Measurements from ENCODE around the gene QPRT.

GRCh38 chr16:29687755-29688154 lies 8.8 kb downstream of the QPRT start:
- TF ChIP-seq, protein P1, sequence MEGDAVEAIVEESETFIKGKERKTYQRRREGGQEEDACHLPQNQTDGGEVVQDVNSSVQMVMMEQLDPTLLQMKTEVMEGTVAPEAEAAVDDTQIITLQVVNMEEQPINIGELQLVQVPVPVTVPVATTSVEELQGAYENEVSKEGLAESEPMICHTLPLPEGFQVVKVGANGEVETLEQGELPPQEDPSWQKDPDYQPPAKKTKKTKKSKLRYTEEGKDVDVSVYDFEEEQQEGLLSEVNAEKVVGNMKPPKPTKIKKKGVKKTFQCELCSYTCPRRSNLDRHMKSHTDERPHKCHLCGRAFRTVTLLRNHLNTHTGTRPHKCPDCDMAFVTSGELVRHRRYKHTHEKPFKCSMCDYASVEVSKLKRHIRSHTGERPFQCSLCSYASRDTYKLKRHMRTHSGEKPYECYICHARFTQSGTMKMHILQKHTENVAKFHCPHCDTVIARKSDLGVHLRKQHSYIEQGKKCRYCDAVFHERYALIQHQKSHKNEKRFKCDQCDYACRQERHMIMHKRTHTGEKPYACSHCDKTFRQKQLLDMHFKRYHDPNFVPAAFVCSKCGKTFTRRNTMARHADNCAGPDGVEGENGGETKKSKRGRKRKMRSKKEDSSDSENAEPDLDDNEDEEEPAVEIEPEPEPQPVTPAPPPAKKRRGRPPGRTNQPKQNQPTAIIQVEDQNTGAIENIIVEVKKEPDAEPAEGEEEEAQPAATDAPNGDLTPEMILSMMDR (IDR thresholded peaks at IDR 0.05; ENCODE audit: low read depth, low read length, missing input control), result no peak
- TF ChIP-seq REST (IDR thresholded peaks at IDR 0.05), result no peak

Measured in liver (tissue), 2 donors.